Stimulated activated naive CD4-positive, alpha-beta T cell (primary cell): ENCODE results near the gene NOS3.

Experiments
- DNase-seq, 6 experiments: peaks; one replicate each; lab custom pipeline; 2025; lab: John Stamatoyannopoulos, UW

The NOS3 gene

GRCh38 chr7:150979713-150980390, 11.0 kb upstream of the NOS3 start:
- no peak for DNase-seq

- DNase-seq: no peak
Measured at GRCh38 chr7:150980663-150981062, 10.2 kb upstream of the NOS3 start.

- DNase-seq: no peak
Measured at GRCh38 chr7:150981644-150982043, 9.2 kb upstream of the NOS3 start.

GRCh38 chr7:150982351-150982750, 8.5 kb upstream of the NOS3 start:
- no peak for DNase-seq

- DNase-seq: peak in 5 of 6 experiments; percentile 24 to 72 (median 39)
Measured at GRCh38 chr7:150983893-150984368, 6.9 kb upstream of the NOS3 start.

- DNase-seq: peak in 5 of 6 experiments; percentile 17 to 57 (median 36)
Measured at GRCh38 chr7:150986099-150986512, 4.7 kb upstream of the NOS3 start.

- DNase-seq: no peak
Measured at GRCh38 chr7:150986556-150986955, 4.3 kb upstream of the NOS3 start.

GRCh38 chr7:150988230-150989226, 2.3 kb upstream of the NOS3 start:
- peak; percentile 36 to 78 (median 62) for DNase-seq

- DNase-seq: no peak
Measured at GRCh38 chr7:150989456-150989855, 1.4 kb upstream of the NOS3 start.

GRCh38 chr7:150992051-150992640, 1.3 kb downstream of the NOS3 start:
- DNase-seq: no peak

- peak in 1 of 6 experiments; percentile 24 for DNase-seq
Measured at GRCh38 chr7:150992833-150993302, 2.1 kb downstream of the NOS3 start.

GRCh38 chr7:150993511-150993910, 2.7 kb downstream of the NOS3 start:
- no peak for DNase-seq

- peak in 2 of 6 experiments; percentile 30 to 41 for DNase-seq
Measured at GRCh38 chr7:150994141-150994837, 3.5 kb downstream of the NOS3 start.

GRCh38 chr7:150994838-150995510, 4.2 kb downstream of the NOS3 start:
- no peak for DNase-seq

- DNase-seq: no peak
Measured at GRCh38 chr7:150996376-150997074, 5.7 kb downstream of the NOS3 start.

- peak in 2 of 6 experiments; percentile 12 to 21 for DNase-seq
Measured at GRCh38 chr7:150997075-150997511, 6.3 kb downstream of the NOS3 start.

GRCh38 chr7:150997817-150998216, 7.0 kb downstream of the NOS3 start:
- no peak for DNase-seq

- DNase-seq: no peak
Measured at GRCh38 chr7:150998341-150998740, 7.5 kb downstream of the NOS3 start.

GRCh38 chr7:150999001-150999400, 8.2 kb downstream of the NOS3 start:
- DNase-seq: no peak

GRCh38 chr7:150999497-151000230, 8.8 kb downstream of the NOS3 start:
- no peak for DNase-seq
